ENCODE results near the gene RAB3C. TPM values are rescaled to one million over a fixed set of nuclear protein-coding genes. Genes with fewer than 3 reads are reported as not detected.
"Not testable (repeated sequence)": the region's sequence is repeated elsewhere in the genome, so short reads cannot be mapped to it uniquely, and the experiment has no call there.

Gene RAB3C
- total RNA-seq, 1 experiment from 2014 or later, result not detected

DNA sequence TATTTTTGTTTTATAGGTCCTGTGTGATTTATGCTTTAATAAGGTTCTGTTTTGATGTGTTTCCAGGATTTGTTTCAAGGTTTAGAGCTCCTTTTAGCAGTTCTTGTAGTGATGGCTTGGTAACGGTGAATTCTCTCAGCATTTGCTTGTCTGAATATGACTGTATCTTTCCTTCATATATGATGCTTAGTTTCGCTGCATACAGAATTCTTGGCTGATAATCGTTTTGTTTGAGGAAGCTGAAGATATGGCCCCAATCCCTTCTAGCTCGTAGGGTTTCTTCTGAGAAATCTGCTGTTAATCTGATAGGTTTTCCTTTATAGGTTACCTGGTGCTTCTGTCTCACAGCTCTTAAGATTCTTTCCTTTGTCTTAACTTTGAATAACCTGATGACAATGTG is 20.0 kb downstream of the RAB3C start:
- DNase-seq (ENCODE audit: low read depth), result not testable (repeated sequence)

DNA sequence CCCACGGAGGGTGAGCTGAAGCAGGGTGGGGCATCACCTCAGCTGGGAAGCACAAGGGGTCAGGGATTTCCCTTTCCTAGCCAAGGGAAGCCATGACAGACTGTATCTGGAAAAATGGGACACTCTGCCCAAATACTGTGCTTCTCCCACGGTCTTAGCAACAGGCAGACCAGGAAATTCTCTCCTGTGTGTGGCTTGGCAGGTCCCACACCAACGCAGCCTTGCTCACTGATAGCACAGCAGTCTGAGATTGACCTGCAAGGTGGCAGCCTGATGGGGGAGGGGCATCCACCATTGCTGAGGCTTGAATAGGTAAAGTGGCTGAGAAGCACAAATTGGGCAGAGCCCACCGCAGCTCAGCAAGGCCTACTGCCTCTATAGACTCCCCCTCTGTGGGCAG is 23.2 kb downstream of the RAB3C start:
- DNase-seq (ENCODE audit: low read depth), result no peak

DNA sequence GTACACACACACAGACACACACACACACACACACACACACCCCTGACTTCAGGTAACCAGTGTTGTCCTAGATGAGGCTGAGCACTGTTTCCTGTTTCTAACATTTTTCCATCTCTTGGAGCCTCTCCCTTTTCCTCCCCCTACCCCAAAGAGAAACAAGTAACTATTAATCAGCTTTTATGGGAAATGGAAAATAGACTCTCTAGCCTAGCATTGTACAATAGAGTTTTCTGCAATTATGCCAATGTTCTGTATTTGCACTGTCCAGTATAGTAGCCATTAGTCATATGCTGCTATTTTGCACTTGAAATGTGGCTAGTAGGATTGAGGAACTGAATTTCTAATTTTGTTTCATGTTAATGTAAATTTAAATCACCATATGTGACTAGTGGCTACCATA is 33.1 kb downstream of the RAB3C start:
- DNase-seq (ENCODE audit: low read depth), result no peak

DNA sequence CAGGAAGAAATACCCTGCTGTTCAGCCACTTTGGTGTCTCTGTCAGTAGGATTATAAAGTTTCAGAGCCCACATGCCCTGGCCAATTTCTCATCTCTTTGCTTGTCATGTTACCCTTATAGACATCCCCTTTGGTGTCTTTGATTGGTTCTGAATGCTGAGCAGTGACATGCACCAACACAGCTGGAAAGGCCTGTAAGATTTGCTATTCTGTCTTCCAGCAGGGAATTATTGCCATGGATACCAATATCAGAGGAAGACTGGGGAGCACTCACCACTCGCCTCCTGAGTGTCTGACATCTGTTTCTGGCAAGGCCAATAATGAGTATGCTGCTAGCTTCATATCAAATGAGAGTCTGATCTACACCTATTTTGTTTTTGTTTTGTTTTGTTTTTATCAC is 34.4 kb downstream of the RAB3C start:
- DNase-seq (ENCODE audit: low read depth), result no peak

DNA sequence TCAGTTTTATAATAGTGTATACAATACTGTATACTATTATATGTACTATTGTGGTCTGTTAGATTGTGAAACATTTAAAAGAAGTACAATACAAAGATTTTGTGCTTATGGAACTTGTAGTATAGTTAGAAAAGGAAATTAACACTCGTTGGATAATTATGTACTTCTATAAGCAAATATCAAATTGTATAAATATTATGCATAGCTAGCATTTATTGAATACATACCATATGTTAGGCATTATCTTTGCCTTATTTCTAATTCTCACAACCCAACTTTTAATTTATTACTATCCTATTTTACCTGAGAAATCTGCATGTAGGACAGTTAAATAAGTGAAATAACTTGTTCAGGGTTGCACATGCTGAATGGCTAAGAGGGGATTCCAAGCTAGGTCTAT is 37.5 kb downstream of the RAB3C start:
- DNase-seq (ENCODE audit: low read depth), result no peak

DNA sequence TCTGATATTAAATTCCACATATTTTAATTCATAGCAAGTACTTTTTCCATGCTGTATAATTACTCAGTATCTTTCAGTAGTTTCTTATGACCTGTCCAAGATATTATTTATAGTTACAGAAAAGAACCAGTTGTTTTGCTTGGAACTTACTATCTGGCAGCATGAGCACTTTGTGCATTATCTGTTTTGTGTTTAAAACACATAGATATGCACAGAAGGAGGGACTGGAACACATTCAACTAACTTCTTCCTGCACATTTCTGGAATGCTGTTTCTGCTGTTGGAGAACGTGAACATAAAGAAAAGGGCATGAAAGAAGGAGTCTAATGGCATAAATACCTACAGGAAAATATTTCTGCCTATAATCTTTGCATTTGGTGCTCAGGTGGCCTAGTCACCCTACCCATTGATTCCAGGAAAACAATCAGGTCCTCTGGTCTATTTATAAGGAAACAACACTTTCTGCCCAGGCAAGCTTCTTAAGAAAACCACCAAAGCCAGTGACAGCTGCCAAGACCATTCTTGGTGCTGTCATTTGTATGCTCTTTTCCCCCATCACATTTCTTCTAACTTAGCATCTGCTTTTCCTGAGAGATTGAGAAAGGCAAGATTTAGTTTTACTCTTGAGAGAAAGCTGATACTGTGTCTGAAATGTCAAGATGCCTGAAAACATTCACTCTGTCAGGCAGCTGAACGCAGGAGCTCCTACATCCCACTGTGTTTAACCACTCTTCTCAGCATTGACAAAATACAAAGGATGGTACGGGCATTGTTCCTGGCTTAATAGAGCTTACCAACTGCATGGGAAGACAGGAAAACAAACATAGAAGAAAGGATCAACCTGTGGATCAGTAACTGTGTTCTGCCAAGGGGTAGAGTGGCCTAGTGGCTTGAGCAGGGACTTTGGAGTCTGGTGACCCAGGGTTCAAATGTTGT is 40.3 kb downstream of the RAB3C start:
- DNase-seq (ENCODE audit: low read depth), result no peak

DNA sequence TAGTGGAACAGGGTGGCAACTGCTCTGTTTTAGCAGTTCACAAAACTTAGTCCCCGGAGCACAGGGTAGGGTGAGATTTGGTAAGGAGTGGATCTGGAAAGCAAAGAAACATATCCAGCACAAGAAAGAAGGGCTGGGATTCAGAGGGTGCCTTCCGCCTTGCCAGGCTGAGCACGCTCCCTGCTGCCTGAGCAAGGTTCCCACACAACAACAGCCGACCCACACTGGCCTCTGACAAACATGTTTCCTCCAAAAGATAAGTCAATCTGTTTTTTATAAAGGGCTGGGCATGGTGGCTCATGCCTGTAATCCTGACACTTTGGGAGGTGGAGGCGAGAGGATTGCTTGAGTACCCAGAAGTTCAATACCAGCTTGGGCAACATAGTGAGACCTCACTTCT is 45.8 kb downstream of the RAB3C start:
- no peak for DNase-seq (ENCODE audit: low read depth)

DNA sequence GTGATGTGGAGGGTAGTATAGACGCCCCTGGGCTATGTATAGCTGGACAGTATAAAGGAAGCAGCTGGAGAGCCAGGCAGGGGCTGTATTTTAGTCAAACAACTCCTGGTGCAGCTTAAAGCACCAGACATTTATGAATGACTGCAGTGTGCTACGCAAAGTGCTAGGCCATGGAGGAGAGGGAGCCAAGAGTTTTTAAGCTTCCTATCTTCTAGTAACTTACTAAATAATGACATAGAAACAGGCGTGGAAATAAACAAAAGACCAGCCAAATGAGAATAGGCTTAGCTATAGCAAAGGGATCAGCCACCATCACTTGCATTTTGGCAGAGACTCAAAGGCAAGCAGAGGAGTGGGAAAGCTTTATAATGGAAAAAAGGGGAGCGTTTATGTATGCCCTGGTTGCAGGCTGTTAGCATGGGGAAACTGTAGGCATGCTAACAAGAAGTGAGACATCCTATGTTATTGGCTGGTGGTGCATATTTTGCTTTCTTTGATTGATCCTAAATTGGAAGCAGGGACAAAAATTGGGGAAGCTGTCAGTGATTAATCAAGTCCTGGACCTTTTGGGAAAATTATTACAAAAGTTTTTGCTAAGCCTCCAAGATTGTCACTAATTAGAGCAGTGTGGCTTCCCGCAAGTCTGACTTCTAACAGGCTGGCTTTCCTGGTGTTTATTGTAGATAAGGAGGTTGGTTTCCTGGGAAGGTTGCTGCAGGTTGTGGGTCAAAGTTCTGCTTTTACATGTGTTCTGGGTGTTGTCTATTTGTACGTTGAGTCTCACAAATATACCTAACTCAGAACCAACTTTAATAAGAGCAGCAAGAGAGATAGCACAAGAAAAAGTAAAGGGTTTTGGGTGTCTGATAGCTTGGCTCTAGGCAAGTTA is 46.6 kb downstream of the RAB3C start:
- no peak for DNase-seq (ENCODE audit: low read depth)

DNA sequence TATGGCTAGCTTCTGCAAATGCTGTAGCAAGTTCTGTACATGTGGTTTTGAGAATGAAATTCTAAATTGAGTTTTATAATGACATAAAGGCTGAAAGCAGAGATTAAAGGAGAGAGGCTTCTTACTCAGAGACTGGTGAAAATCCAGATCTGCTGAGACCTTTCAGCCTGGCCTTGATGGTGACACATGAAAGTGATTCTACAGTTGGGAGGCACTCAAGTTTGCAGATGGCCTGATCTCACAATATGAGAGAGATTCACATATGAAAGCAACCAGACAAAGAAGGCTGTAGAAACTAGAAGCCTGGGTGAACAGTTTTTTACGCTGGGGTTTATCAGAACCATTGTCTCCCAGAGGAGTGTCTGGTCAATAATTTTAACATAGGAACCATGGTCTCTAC is 49.0 kb downstream of the RAB3C start:
- no peak for DNase-seq (ENCODE audit: low read depth)

DNA sequence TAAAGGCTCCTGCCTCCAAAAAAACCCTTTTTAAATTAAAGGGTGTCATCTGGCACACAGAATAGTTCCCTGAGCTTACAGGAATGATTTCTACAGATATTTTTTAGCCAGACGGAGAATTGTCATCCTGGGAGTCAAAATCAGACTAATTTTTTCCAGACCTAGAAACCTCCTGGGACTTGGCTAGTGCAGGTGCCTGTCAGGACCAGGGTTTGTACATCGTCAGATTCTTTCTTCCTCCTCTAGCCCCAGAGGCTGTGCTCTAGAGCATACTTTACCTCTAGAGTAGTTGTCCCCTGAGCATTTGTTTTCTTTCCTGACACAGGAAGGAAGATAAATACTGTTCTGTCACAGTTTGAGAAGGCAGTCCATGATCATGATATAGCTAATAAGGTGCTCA is 52.5 kb downstream of the RAB3C start:
- no peak for DNase-seq (ENCODE audit: low read depth)

DNA sequence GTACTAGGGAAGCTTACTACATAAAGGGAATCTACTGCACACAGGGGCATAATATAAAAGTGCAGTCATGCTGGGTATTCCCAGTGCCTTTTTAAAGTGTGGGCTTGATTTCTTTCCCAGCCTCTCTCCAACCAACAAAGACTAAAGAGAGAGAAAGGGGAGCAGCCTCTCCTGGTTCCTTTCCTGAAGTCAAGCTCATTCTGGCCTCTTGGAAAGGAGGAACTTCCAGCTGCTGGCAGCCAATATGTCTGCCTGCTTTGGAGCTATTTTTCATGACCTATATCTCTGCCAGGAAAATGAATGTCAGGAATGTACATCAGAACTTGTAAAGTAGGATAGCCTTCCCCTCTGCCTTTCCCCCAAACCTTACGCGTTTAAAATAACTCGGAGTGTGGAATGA is 57.1 kb downstream of the RAB3C start:
- no peak for DNase-seq (ENCODE audit: low read depth)

DNA sequence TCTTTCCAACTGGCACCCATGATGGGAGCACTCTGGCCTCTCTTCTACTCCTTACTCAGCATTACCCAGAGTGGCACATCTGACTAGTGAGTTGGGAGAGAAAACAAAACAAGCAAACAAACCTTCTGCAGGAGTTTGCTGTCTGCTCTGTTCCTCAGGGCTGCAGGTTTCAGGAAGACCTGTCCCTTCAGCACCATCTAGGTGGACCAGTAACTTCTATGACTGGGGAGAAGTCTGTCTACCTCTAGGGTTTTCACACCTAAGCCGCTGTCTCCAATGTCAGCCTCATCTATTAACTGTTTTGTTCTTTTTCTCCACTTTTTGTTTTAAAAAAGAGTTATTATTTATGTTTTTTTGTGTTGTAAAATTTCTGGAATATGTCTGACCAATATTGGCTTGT is 58.7 kb downstream of the RAB3C start:
- no peak for DNase-seq (ENCODE audit: low read depth)

DNA sequence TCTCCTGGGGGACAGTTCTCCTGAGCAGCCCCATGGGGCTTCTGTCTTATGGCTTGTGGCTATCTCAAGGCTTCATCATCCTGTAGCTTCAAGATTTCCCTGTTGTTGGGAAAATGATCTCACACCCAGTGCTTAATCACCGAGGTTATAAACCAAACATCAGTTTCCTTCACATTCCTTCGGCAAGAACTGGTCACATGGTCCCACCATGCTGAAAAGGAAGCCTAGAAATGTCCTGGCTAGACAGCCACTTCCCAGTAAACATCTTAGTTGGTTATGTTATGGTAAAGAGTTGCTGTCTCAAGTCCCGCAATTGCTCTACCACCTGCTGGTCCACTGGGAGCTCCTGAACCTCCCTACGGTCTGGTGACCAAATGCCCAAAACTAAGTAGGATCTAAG is 66.0 kb downstream of the RAB3C start:
- DNase-seq (ENCODE audit: low read depth), result peak; percentile 0

DNA sequence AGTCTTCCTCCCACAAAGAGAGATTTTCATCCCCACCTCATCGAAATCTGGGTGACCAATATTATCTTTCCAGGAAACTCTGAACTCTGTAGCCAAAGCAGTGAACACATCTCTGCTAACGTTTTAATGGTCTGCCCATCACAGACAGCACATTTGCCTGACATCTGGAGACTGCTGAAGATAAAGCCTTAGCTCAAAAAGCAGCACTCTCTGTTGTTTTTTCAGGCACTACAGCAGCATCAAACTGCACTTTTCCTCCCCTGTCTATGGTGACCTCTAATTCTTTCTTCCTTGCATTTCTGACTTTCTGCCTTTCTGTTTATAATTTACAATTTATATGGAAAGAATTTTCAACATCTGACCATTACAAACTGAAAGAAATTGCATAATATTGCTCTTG is 66.8 kb downstream of the RAB3C start:
- no peak for DNase-seq (ENCODE audit: low read depth)

DNA sequence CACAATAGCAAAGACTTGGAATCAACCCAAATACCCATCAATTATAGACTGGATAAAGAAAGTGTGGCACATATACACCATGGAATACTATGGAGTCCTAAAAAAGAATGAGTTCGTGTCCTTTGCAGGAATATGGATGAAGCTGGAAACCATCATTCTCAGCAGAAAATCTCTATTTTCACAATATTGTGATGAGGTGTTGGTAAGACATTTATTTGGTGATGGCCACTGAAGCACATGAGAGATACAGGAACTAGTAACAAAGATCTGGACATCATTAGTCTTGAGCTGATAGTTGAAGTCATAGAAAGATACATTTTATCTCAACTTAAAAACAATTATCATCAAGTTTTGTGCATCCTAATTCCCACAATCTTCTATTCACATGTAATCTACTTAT is 70.6 kb downstream of the RAB3C start:
- DNase-seq (ENCODE audit: low read depth), result no peak

DNA sequence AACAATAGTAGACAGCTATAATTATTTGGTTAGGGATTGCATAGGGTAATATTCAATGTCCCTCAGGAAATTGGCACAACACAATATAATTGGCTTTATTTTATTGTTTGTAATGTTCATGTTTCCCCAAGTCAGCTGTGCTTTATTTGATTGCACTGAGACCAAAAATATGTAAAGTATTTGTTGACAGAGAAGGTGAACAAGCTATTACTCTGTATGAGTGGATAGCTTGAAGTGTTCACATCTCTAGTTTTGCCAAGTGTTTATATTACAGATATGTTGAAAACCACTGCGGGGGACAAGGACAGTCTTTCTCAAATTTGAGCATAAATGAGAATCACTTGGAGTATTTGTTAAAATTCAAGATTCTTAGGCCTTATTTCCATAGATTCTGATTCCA is 83.3 kb downstream of the RAB3C start:
- DNase-seq (ENCODE audit: low read depth), result no peak

DNA sequence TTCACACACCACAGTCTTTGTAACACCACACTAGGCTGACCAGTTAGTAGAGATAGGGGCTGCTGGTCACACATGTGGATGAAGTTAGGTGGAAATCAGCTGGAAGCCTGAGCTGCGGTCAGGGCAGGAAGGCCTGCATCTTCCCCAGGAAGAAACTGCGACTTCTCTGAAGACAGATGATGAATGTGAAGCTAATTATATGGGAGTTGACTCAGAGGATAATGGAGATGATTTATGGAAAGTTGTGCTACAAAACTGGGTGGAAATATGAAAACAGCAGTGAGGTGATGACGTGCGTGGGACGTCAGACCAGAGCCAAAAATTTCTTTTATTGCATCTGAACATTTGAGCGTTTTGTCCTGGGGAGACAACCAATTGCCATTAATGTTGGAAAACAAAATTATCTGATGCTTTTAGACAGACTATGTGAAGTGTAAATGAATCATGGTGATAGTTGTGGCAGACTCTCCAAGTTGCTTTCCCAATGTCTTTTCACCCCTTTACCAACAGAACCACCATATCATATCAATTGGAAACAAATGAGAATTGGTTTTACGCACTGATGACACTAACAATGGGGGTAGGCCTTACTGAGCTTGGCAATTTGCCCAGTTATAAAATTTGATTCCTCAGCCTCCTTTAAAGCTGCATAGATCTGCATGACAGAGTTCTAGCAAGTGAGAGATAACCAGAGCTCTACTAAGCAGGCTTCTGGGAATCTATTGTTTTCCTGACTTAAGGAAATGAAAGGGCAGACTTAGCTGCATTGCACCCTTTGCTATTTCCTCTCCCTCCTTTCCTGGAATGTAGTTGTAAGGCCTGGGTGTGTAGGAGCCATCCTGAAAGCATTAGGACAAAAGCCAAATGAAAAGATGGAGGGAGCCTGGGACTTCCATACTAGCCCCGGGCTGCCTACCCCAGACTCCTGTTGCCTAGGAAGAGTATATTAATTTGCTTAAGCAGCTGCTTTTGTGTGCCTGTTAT is 84.0 kb downstream of the RAB3C start:
- no peak for DNase-seq (ENCODE audit: low read depth)

DNA sequence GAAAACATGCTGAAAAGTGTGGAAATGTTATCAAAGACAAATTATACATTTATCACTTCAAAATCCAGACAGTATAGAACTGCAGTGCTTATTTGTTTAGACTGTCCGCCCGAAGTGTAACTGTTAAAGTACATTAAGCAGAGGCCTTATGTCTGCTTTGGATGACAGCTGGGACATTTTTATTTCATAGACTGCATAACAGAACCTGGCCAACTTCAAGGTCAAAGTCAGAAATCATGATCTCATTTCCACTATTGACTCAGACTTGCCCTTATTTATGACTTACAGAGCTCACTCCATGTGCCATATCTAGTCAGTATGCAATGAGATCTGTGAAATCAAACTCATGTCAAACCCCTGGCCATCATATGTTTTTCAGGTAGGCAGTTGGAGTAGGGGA is 87.7 kb downstream of the RAB3C start:
- DNase-seq (ENCODE audit: low read depth), result no peak

DNA sequence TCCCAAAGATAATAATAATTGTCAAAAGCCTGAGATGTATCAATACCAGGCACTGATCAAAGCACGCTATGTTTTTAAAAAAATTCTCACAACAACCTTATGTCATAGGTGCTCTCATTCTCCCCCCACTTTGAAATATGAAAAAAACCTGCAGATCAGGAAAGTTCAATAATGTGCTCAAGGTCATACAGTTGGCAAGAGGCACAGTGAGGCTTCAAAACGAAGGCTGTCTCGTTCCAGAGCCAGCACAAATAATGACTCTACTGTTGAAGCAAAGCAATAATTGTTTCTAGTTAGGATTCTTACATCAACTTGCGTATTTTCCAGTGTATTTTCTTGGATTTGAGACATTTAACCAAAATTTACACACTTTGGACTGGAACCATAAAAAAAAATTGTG is 88.3 kb downstream of the RAB3C start:
- no peak for DNase-seq (ENCODE audit: low read depth)

DNA sequence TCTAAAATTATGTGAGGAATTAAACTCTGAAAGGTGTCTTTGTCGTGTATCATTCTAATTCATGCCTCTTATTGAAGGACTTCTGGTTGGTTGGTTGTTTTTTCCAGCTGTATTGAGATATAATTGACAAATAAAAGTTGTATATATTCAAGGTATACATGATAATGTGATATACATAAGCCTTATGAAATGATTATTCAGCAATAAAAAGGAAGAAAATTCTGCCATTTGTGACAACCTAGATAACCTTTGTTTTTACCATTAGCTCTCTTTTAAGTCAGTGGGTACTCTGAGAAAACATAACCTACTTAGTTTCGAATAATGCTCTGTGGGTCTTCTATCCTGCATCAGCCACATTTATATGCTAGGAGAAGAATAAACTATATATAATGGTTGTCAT is 89.6 kb downstream of the RAB3C start:
- no peak for DNase-seq (ENCODE audit: low read depth)

DNA sequence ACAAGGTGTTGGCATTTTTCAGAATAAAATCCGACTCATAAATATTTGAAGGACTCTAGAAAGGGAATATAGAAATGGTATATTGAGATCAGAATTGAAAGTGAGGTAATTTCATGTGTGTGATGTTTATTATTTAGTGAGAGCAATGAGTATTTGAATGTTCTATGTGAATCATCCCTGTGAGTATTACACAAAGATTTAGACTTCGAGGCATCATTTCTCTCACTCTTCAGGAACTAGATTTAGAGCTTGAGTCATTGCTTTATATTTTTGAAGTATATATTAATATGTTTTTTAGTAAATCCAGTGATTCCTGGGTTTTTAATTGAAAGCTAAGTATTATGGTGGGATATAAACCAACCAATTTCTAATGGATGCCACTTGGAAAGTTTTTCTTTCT is 91.2 kb downstream of the RAB3C start:
- no peak for DNase-seq (ENCODE audit: low read depth)

DNA sequence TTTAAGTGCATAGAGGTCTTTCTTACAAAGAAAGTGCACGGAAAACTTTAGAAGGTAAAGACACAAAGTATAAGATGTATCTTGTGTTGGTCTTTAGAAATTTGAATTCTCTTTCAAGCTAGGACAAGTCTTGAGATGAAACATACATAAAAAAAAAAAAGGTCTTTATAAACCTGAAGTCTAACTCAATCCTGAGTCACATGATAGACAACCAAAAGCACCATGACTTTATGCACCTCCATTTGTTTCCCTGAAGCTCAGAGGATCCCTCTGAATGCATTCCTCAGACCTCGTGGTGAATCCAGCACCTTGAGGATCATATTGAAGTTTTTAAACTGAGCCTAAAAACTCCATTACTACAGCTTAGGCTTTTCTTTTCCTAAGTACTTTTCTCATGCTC is 91.8 kb downstream of the RAB3C start:
- DNase-seq (ENCODE audit: low read depth), result no peak
